IPS-15b (cell line): ENCODE measurements around the gene TBC1D8.
"Not testable (repeated sequence)": the region's sequence is repeated elsewhere in the genome, so short reads cannot be mapped to it uniquely, and the experiment has no call there.

Experiments
- H3K27me3 ChIP-seq: one replicate; pipeline ENCODE4 v1.6.1; 2013; ENCODE audit warnings: low read length; ENCODE audit not compliant: control insufficient read depth, insufficient read depth
- H3K36me3 ChIP-seq: one replicate; pipeline ENCODE4 v1.6.1; 2013; ENCODE audit warnings: low read length; ENCODE audit not compliant: control insufficient read depth, insufficient read depth
- H3K4me1 ChIP-seq: one replicate; pipeline ENCODE4 v1.6.1; 2013; ENCODE audit warnings: mild to moderate bottlenecking, low read length; ENCODE audit not compliant: control insufficient read depth, insufficient read depth
- H3K4me3 ChIP-seq: one replicate; pipeline ENCODE4 v1.5.1; 2013; ENCODE audit warnings: low read depth, low read length
- H3K9ac ChIP-seq: one replicate; pipeline ENCODE4 v1.6.1; 2013; ENCODE audit warnings: low read depth, mild to moderate bottlenecking, low read length
- H3K9me3 ChIP-seq: one replicate; pipeline ENCODE4 v1.6.1; 2013; ENCODE audit warnings: mild to moderate bottlenecking, low read length; ENCODE audit not compliant: control insufficient read depth, insufficient read depth

The TBC1D8 gene

DNA sequence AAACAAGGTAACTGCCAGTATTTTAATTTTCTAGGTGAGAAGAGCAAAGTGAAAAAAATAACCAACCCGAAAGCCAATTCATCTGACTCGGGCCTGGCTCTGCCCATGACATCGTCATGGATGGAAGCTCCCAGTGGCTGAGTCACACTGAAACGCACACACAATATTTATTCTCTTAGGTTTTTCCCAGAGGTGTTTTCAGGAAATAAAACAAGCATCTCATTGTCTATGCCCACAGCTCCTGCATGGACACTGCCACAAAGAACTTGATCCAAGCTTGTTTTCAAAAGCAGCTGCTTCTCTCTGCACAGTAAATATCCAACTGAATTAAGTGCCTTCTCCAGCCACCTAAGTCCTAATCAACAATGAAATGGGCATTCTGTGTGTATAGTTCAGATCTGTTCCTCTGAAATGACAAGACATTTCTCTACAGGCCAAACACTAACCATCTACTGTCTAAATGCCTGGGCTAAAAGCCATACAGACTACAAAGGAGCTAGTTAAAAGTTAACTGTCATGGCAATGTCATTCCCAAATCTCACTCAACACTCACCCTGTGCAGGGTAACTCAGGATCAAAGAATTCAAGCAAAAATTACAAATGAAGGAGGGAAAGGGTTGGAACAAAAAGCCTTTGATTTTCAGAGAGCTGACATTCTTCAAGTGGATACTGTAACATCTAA, 86.2 kb downstream of the TBC1D8 start:
- Histone ChIP-seq H3K36me3 (no peaks in the 10 kb centered on the region), H3K9me3 (no peaks in the 10 kb centered on the region), H3K4me3 (no peak overlapping the region), H3K27me3 (no peaks in the 10 kb centered on the region), H3K9ac (no peak overlapping the region), H3K4me1 (no peaks in the 10 kb centered on the region)

DNA sequence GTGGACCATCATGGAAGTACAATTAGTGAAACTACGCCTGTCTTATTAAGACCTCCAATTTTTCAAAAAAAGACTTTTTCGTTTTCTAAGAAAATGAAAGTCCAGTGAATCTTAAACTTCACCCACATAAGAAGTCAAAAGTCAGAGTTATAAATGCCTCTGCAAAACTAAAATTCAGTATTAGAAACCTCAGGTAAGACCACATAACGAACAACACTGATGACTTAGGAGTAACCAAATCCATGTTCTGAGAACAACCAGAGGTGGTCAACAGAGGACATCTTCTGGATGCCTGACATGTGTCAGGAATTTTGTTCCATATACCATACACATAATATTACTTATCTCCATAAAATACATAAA, 86.7 kb downstream of the TBC1D8 start:
- H3K4me1 ChIP-seq, result no peaks in the 10 kb centered on the region
- H3K4me3 ChIP-seq, result no peak overlapping the region
- no peaks in the 10 kb centered on the region for H3K9me3 ChIP-seq
- no peaks in the 10 kb centered on the region for H3K36me3 ChIP-seq
- no peak overlapping the region for H3K9ac ChIP-seq
- no peaks in the 10 kb centered on the region for H3K27me3 ChIP-seq

DNA sequence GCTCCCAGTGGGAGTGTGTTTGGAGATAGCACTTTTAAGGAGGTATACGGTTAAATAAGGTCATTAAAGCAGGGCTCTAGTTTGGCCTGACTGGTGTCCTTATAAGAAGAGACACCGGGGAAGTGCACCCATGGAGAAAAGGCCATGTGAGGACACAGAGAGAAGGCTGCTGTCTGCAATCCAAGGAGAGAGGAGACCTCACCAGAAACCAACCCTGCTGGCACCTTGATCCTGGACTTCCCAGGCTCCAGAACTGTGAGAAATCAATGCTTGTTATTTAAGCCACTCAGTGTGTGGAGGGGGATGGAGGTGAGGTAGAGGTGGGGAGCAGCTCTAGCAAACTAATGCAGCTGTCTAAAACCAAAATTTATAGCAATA, 87.1 kb downstream of the TBC1D8 start:
- no peak overlapping the region for H3K4me3 ChIP-seq
- H3K36me3 ChIP-seq, result no peaks in the 10 kb centered on the region
- no peaks in the 10 kb centered on the region for H3K9me3 ChIP-seq
- H3K9ac ChIP-seq, result no peak overlapping the region
- H3K4me1 ChIP-seq, result no peaks in the 10 kb centered on the region
- no peaks in the 10 kb centered on the region for H3K27me3 ChIP-seq

DNA sequence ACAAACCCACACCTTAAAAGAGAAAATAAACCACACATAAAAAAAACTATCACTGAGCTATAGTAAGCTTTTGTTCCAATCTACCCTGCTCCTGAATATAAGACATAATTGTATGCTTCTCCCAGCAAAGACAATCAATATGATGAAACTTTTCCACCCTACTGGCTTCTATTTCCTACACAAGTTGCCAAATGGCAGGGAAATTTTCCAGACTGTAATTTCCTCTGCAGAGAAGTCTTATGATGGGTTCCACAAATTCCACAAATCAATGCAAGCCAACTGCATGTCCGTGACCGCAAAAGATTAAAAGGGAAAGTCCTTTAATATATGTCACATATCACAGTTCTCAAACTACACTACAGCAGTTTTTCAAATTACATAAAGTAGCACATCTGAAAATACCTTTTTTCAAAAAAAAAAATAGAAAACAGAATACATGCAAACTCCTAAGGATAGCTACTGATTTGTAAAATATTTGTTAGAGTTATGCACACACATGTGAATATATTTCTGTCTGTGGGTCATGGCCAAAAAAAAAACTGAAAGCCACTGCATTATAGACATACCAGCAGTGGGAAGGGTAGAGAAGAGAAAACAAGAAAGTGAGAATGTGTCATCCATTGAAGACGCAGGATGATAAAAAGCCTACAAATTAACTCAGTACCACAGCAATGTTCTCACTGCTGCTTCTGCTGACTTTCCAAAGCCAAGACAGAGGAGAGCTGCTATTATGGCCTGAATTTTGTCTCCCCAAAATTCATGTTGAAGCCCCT, 87.6 kb downstream of the TBC1D8 start:
- Histone ChIP-seq H3K4me1 (no peaks in the 10 kb centered on the region), H3K9ac (no peak overlapping the region)

DNA sequence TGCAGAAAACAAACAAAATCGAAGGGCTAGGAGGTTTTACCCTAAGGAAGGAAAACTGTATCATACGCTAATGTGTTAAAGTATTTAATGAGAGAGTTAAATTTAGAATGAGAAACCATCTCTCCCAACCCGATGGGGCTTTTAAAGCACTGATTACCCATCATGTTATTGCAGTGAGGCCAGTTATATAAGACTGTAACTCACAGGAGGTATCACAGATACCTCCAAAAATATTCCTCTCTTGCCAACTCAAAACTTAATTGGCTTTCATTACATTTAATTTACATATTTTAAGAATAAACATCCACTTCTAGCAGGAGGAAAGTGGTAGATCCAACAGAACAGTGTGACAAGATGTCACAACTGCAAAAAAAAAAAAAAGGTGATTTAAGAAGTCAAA, 92.8 kb downstream of the TBC1D8 start:
- peaks cover 5% of the 10 kb centered on the region for H3K36me3 ChIP-seq
- no peaks in the 10 kb centered on the region for H3K27me3 ChIP-seq

More for the DNA sequence above, 87.6 kb downstream of the TBC1D8 start:
- H3K36me3 ChIP-seq, result no peaks in the 10 kb centered on the region
- H3K4me3 ChIP-seq, result no peak overlapping the region
- no peaks in the 10 kb centered on the region for H3K27me3 ChIP-seq
- no peaks in the 10 kb centered on the region for H3K9me3 ChIP-seq

DNA sequence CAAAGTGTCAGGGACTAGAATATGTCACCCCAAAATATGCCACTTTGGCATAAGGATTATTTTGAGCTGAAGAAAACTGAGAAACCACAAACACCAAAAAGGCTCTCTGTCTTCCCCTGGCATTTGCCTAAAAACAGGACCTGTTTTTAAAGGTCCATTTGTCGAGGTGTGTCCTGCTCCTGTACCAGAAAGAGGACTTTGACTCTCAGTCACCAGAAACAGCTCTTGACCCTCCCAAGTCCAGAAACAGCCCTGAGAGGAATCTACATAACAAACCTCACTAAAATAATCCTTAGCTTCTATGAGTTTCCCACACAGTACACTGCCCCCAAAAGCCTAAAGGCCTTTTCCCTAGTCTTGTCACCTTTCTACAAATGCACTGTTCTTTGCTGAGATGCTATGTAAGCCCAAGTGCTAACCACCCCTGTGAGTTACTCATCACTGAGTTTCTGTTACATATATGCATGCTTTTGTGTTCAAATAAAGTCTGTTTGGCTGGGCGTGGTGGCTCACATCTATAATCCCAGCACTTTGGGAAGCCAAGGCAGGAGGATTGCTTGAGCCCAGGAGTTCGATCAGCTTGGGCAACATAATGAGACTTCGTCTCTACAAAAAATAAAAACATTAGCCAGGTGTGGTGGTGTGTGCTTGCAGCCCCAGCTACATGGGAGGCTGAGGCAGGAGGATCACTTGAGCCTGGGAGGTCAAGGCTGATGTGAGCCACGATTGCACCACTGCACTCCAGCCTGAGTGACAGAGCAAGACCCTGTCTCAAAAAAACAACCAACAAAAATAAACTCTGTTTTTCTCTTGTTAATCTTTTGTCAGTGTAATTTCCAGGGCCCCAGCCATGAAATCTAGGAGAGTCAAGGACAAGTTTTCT, 93.9 kb downstream of the TBC1D8 start:
- Histone ChIP-seq H3K9me3 (no peaks in the 10 kb centered on the region), H3K4me3 (no peak overlapping the region), H3K27me3 (no peaks in the 10 kb centered on the region), H3K36me3 (peaks cover 5% of the 10 kb centered on the region), H3K4me1 (no peaks in the 10 kb centered on the region), H3K9ac (no peak overlapping the region)

More for the DNA sequence above, 92.8 kb downstream of the TBC1D8 start:
- Histone ChIP-seq H3K9ac (no peak overlapping the region), H3K9me3 (no peaks in the 10 kb centered on the region), H3K4me1 (no peaks in the 10 kb centered on the region), H3K4me3 (no peak overlapping the region)

DNA sequence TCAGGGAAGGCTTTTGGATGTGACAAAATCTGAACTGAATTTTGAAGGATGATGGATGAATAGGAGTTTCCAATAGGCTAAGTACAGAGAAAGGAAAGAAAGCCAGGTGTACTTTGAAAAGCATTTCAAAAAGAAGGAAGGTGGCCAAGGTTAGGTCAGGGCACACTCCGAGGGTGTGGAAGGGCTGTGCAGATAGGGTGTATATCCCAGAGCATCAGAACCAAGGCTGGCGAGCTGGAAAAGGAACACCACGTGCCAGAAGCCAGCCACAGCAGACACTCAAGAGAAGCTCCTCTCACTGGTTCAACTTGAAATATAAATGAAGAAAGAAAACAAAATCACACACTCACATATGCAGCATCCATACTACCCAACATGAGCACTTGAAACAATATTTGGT, 98.1 kb downstream of the TBC1D8 start:
- Histone ChIP-seq H3K36me3 (peaks cover 5% of the 10 kb centered on the region), H3K27me3 (no peaks in the 10 kb centered on the region), H3K9ac (no peak overlapping the region), H3K4me1 (peaks cover 3% of the 10 kb centered on the region), H3K4me3 (no peak overlapping the region), H3K9me3 (no peaks in the 10 kb centered on the region)

DNA sequence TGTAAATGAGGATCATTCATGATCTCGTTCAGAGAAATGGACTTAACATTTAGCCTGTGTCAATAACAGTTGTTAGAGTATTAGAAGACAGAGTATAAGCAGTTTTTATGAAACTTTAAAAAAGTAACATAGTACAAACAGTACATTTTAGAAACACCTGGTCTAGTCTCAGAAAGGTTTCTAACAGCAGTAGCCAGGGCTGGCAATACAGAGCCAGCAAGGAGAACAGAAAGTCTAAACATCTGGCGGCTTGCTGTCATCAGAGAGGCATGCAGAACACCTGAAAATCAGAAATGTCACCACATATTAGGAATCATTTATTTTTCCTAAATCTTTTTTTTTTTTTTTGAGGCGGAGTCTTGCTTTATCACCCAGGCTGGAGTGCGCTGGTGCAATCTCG, 99.0 kb downstream of the TBC1D8 start:
- Histone ChIP-seq H3K9ac (no peak overlapping the region), H3K36me3 (peaks cover 7% of the 10 kb centered on the region), H3K4me1 (peaks cover 3% of the 10 kb centered on the region), H3K4me3 (no peak overlapping the region), H3K27me3 (no peaks in the 10 kb centered on the region), H3K9me3 (no peaks in the 10 kb centered on the region)

DNA sequence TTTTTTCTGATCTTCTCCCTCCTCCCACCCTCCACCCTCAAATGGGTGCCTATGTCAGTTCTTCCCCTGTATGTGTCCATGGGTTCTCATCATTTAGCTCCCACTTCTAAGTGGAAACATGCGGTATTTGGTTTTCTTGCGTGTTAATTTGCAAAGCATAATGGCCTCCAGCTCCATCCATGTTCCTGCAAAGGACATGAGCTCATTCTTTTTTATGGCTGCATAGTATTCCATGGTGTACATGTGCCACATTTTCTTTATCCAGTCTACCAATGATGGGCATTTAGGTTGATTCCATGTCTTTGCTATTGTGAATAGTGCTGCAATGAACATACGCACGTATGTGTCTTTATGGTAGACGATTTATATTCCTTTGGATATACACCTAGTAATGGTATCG, 100.3 kb downstream of the TBC1D8 start:
- H3K9me3 ChIP-seq, H3K36me3 ChIP-seq, H3K27me3 ChIP-seq, H3K4me3 ChIP-seq, H3K9ac ChIP-seq, H3K4me1 ChIP-seq: not testable (repeated sequence)

DNA sequence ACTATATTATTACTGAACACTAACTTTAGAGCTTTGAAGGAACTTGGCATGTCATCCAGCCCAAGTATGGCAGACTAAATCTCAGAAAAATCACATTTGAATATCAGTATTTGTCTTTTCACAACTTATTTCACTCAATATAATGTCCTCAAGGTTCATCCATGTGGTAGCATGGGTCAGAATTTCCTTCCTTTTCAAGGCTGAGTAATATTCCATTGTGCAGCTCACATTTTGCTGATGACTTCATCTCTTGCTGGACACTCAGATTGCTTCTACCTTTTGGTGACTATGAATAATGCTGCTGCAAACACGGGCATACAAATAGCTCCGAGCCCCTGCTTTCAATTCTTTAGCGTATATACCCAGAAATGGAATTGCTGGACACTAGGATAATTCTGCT, 102.4 kb downstream of the TBC1D8 start:
- Histone ChIP-seq H3K9me3 (no peaks in the 10 kb centered on the region), H3K4me1 (peaks cover 3% of the 10 kb centered on the region), H3K4me3 (no peak overlapping the region), H3K27me3 (no peaks in the 10 kb centered on the region), H3K9ac (no peak overlapping the region), H3K36me3 (peaks cover 2% of the 10 kb centered on the region)

DNA sequence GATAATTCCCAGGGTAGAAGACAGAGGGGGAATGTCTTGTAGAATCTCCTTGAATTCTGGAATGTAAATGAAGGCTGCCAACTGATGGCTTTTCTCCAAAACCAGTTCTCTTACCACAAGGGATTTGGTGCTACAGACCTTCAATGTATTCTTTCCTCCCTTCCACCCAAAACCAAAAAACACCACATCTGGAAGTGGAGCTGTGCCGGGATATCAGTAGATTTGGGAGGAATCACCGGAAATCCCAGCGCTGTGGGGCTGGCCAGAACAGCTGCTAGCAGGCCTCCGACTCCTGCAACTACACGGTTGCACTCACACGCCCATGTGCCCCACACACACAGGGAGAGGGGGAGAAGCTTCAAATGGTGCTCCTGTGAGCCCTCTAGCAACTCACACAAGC, 103.4 kb downstream of the TBC1D8 start:
- peaks cover 2% of the 10 kb centered on the region for H3K36me3 ChIP-seq
- no peaks in the 10 kb centered on the region for H3K9me3 ChIP-seq
- no peaks in the 10 kb centered on the region for H3K27me3 ChIP-seq
- peaks cover 3% of the 10 kb centered on the region for H3K4me1 ChIP-seq
- no peak overlapping the region for H3K4me3 ChIP-seq
- H3K9ac ChIP-seq, result no peak overlapping the region
